HUES64 (cell line): ENCODE data around the gene TNNI3.
"Not testable (repeated sequence)": the region's sequence is repeated elsewhere in the genome, so short reads cannot be mapped to it uniquely, and the experiment has no call there.

Experiments
- H3K27ac ChIP-seq: 2 replicates; pipeline ENCODE4 v1.7.0; 2013; ENCODE audit warnings: low read depth, low read length, inconsistent platforms
- H3K27me3 ChIP-seq: 2 replicates; pipeline ENCODE4 v1.6.1; 2013; ENCODE audit warnings: mild to moderate bottlenecking, low read length; ENCODE audit not compliant: insufficient read depth
- H3K36me3 ChIP-seq: 2 replicates; pipeline ENCODE4 v1.6.1; 2013; ENCODE audit warnings: mild to moderate bottlenecking, low read length; ENCODE audit not compliant: insufficient read depth
- H3K4me1 ChIP-seq: 2 replicates; pipeline ENCODE4 v1.6.1; 2013; ENCODE audit warnings: mild to moderate bottlenecking, low read length, moderate library complexity; ENCODE audit not compliant: insufficient read depth
- H3K4me3 ChIP-seq: 2 replicates; pipeline ENCODE4 v1.5.1; 2013; ENCODE audit warnings: mild to moderate bottlenecking, low read length, moderate library complexity
- H3K9ac ChIP-seq: 2 replicates; pipeline ENCODE4 v1.6.1; 2013; ENCODE audit warnings: mild to moderate bottlenecking, low read depth, low read length
- H3K9me3 ChIP-seq: 2 replicates; pipeline ENCODE4 v1.6.1; 2013; ENCODE audit warnings: low read depth, low read length; ENCODE audit not compliant: insufficient read depth
- WGBS: fragments of 150-250, 120-280 bp; methylation state at CpG from one replicate; pipeline ENCODE4 v1.1.7; 2013; ENCODE audit warnings: missing lambda C conversion rate; 5-methylcytosine and 5-hydroxymethylcytosine counted together

Gene TNNI3

GRCh38 chr19:55107252-55107651 lies 50.3 kb downstream of the TNNI3 start:
- not testable (repeated sequence) for H3K4me1 ChIP-seq, H3K4me3 ChIP-seq, H3K9me3 ChIP-seq, H3K27ac ChIP-seq, H3K36me3 ChIP-seq, H3K27me3 ChIP-seq, H3K9ac ChIP-seq
- 96% methylated on average over 2 of the region's 3 CpGs for WGBS

- WGBS, result 96% methylated on average over 6 of the region's 6 CpGs
- H3K4me3 ChIP-seq, result no peak overlapping the region
- peaks cover 13% of the 10 kb centered on the region for H3K36me3 ChIP-seq
- H3K4me1 ChIP-seq, result no peaks in the 10 kb centered on the region
- H3K27me3 ChIP-seq, result no peaks in the 10 kb centered on the region
- no peak overlapping the region for H3K27ac ChIP-seq
- H3K9ac ChIP-seq, result no peak overlapping the region
- no peaks in the 10 kb centered on the region for H3K9me3 ChIP-seq
Measured at GRCh38 chr19:55106591-55106990, 50.9 kb downstream of the TNNI3 start.

GRCh38 chr19:55105237-55105636 lies 52.3 kb downstream of the TNNI3 start:
- whole genome bisulfite sequencing, result 93% methylated on average over 2 of the region's 2 CpGs
- H3K36me3 ChIP-seq, result peaks cover 13% of the 10 kb centered on the region

GRCh38 chr19:55103190-55103589 lies 54.3 kb downstream of the TNNI3 start:
- no peaks in the 10 kb centered on the region for H3K4me1 ChIP-seq
- no peaks in the 10 kb centered on the region for H3K9me3 ChIP-seq
- H3K27ac ChIP-seq, result no peak overlapping the region
- H3K27me3 ChIP-seq, result no peaks in the 10 kb centered on the region
- H3K4me3 ChIP-seq, result no peak overlapping the region
- 95% methylated on average over 9 of the region's 9 CpGs for WGBS
- H3K36me3 ChIP-seq, result peaks cover 13% of the 10 kb centered on the region
- no peak overlapping the region for H3K9ac ChIP-seq

More at GRCh38 chr19:55105237-55105636, 52.3 kb downstream of the TNNI3 start:
- Histone ChIP-seq H3K4me3 (no peak overlapping the region), H3K9ac (no peak overlapping the region), H3K9me3 (no peaks in the 10 kb centered on the region), H3K4me1 (no peaks in the 10 kb centered on the region), H3K27me3 (no peaks in the 10 kb centered on the region), H3K27ac (no peak overlapping the region)
